Activated CD4-positive, alpha-beta memory T cell treated with anti-CD3 and anti-CD28 coated beads for 36 hours (primary cell): Measurements from ENCODE around the gene ARID5B. TPM values are rescaled to one million over a fixed set of nuclear protein-coding genes. Genes with fewer than 3 reads are reported as not detected.

Source experiments
- CTCF ChIA-PET: fragments of 350-600 bp; sonication (Branson Sonifier 250); formaldehyde crosslinking; loops from one replicate; lab custom pipeline; 2021; ENCODE audit warnings: antibody characterized with exemption, inconsistent platforms; lab: Charles Lee
- POLR2A ChIA-PET: fragments of 350-600 bp; sonication (Branson Sonifier 250); formaldehyde crosslinking; loops from one replicate; lab custom pipeline; 2021; ENCODE audit warnings: antibody characterized with exemption; lab: Charles Lee
- DNase-seq: peaks from one replicate; pipeline ENCODE4 v3.0.0-alpha.2; 2020
- H3K27ac Mint-ChIP-seq: one replicate; pipeline ENCODE4 v1.8.0; 2021; ENCODE audit warnings: mixed read lengths
- H3K27me3 Mint-ChIP-seq: one replicate; pipeline ENCODE4 v1.8.0; 2021; ENCODE audit warnings: mixed read lengths
- H3K36me3 Mint-ChIP-seq: one replicate; pipeline ENCODE4 v1.8.0; 2021; ENCODE audit warnings: mixed read lengths
- H3K4me1 Mint-ChIP-seq: one replicate; pipeline ENCODE4 v1.8.0; 2021; ENCODE audit warnings: low read depth, mixed read lengths
- H3K4me3 Mint-ChIP-seq: one replicate; pipeline ENCODE4 v1.8.0; 2021; ENCODE audit warnings: mild to moderate bottlenecking, mixed read lengths
- H3K9me3 Mint-ChIP-seq: one replicate; pipeline ENCODE4 v1.8.0; 2021; ENCODE audit warnings: mixed read lengths
- intact Hi-C: fragments of 100-400 bp; cut with micrococcal nuclease; formaldehyde crosslinking; loops from one replicate; pipeline ENCODE4 v1.15.1; 2023
- total RNA-seq, 2 experiments: library from RNA; stranded (reverse); gene quantifications; one replicate each; pipeline ENCODE4 v1.2.3, GENCODE V29; 2021

Gene ARID5B
- total RNA-seq, 2 experiments from 2014 or later = 79.4 to 79.6 TPM

DNA sequence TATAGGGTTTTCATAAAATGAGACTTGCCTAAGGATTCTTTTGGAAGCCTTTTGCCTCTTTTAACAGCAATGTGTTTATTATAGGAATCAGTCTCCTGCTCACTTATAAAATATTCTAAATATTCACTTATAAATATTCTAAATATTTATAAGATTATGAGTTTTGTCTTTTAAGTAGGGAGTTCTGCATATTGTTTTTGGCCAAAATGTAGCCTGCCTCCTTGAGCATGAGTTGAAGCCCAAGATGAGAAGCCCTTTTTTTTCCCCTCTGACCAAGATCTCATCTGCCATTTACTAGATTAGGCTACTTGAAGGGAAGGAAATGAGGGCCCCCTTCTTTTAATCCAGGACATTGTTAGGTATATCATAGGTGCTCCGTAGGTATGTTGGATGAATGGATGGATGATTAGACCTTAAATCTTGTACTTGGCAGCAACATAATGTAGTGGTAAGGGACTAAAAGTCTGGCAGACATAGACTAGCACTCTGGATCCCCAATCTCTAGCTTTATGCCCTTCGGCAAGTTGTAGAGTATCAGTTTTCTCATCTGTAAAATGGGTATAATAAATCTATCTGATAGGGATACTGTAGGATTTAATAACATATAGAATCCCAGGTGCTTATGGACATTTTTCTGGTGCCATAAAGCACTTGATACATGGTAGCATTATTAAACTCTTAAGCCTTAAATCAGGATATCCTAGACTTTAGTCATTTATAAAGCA is 59.1 kb downstream of the ARID5B start:
- ChIA-PET CTCF (interaction anchor here (0.6 to 1.3 kb wide), 5 partner anchors 8 to 284 kb away, joined by 3 to 6 read pairs (median 3); no protein-coding TSS in a partner anchor), POLR2A (interaction anchor here (1.3 to 2.7 kb wide), 3 partner anchors 28 to 89 kb away, joined by 4 to 29 read pairs (median 17); no protein-coding TSS in a partner anchor)
- peaks cover 85% of the 10 kb centered on the region for H3K4me1 Mint-ChIP-seq
- no peaks in the 10 kb centered on the region for H3K9me3 Mint-ChIP-seq
- H3K4me3 Mint-ChIP-seq = peak overlapping the region; percentile 37
- peaks cover 69% of the 10 kb centered on the region for H3K36me3 Mint-ChIP-seq
- DNase-seq = no peak
- intact Hi-C loops = loop anchor here (1.0 kb wide), 1 partner anchor 16 kb away; no protein-coding TSS in a partner anchor
- H3K27me3 Mint-ChIP-seq = no peaks in the 10 kb centered on the region
- peak overlapping the region; percentile 87 for H3K27ac Mint-ChIP-seq

DNA sequence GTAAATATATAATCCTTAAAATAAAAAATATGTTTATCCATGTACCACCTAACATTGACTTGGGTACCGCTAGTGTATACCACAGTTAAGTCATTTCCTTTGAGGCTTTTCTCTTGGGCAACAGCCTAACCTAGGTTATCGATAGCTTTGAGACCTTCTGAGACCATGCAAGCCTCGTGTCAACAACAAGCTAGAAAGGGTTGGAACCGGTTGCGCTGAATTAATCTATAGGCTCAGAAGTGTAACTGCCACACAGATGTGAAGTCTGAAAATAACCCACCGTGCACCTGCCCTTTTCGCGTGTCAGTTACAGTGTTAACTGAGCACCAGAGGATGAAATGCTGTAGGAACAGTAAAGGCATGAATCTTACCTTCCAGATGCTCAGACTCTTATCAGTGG is 59.8 kb downstream of the ARID5B start:
- Mint-ChIP-seq H3K27ac (peak overlapping the region; percentile 76), H3K4me3 (peak overlapping the region; percentile 24), H3K9me3 (no peaks in the 10 kb centered on the region), H3K4me1 (peaks cover 87% of the 10 kb centered on the region), H3K36me3 (peaks cover 65% of the 10 kb centered on the region), H3K27me3 (no peaks in the 10 kb centered on the region)
- peak; percentile 49 for DNase-seq
- intact Hi-C loops = loop anchor here (1.0 kb wide), 1 partner anchor 17 kb away; no protein-coding TSS in a partner anchor
- POLR2A ChIA-PET = interaction anchor here (1.2 to 2.8 kb wide), 6 partner anchors 17 to 93 kb away, joined by 4 to 29 read pairs (median 15); no protein-coding TSS in a partner anchor
- CTCF ChIA-PET = interaction anchor here (0.6 to 1.3 kb wide), 7 partner anchors 9 to 284 kb away, joined by 3 to 6 read pairs (median 3); no protein-coding TSS in a partner anchor

DNA sequence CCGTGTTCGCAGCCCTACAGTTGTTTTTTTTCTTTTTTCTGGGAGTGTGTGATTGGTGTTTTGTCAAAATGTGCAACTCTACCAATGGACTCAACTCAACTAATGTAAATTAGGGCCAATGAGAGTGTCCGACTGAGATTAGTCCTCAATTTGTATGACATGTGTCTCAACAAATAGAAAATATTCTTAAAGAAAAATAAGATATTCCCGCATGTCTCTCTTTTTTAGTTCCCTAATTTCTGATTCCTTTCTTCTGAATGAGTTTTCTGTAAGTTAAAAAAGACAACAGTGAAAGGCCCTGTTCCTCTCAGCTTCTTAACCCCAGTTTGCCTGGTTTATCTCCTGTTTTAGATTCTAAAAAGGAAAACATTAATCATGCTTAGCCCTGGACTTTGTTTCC is 61.5 kb downstream of the ARID5B start:
- ChIA-PET POLR2A (interaction anchor here (0.9 to 2.8 kb wide), 8 partner anchors 20 to 87 kb away, joined by 3 to 29 read pairs (median 12); no protein-coding TSS in a partner anchor), CTCF (interaction anchor here (1.2 kb wide), 1 partner anchor 60 kb away, joined by 4 read pairs; no protein-coding TSS in a partner anchor)
- Mint-ChIP-seq H3K4me3 (peak overlapping the region; percentile 44), H3K36me3 (peaks cover 69% of the 10 kb centered on the region), H3K9me3 (no peaks in the 10 kb centered on the region), H3K4me1 (peaks cover 90% of the 10 kb centered on the region), H3K27ac (peak overlapping the region; percentile 76), H3K27me3 (no peaks in the 10 kb centered on the region)
- DNase-seq = no peak
- intact Hi-C loops = loop anchor here (2.0 kb wide), 1 partner anchor 60 kb away; no protein-coding TSS in a partner anchor

- no peaks in the 10 kb centered on the region for H3K9me3 Mint-ChIP-seq
- H3K36me3 Mint-ChIP-seq = peaks cover 69% of the 10 kb centered on the region
- H3K4me1 Mint-ChIP-seq = peaks cover 90% of the 10 kb centered on the region
- DNase-seq = no peak
- POLR2A ChIA-PET = interaction anchor here (0.6 to 2.8 kb wide), 8 partner anchors 21 to 223 kb away, joined by 3 to 22 read pairs (median 4); no protein-coding TSS in a partner anchor
- no peaks in the 10 kb centered on the region for H3K27me3 Mint-ChIP-seq
- CTCF ChIA-PET = interaction anchor here (1.2 kb wide), 1 partner anchor 60 kb away, joined by 4 read pairs; no protein-coding TSS in a partner anchor
- intact Hi-C loops = loop anchor here (2.0 kb wide), 1 partner anchor 61 kb away; no protein-coding TSS in a partner anchor
- H3K27ac Mint-ChIP-seq = peak overlapping the region; percentile 76
- H3K4me3 Mint-ChIP-seq = peak overlapping the region; percentile 17
Measured at GRCh38 chr10:61963669-61964058, 62.2 kb downstream of the ARID5B start.

DNA sequence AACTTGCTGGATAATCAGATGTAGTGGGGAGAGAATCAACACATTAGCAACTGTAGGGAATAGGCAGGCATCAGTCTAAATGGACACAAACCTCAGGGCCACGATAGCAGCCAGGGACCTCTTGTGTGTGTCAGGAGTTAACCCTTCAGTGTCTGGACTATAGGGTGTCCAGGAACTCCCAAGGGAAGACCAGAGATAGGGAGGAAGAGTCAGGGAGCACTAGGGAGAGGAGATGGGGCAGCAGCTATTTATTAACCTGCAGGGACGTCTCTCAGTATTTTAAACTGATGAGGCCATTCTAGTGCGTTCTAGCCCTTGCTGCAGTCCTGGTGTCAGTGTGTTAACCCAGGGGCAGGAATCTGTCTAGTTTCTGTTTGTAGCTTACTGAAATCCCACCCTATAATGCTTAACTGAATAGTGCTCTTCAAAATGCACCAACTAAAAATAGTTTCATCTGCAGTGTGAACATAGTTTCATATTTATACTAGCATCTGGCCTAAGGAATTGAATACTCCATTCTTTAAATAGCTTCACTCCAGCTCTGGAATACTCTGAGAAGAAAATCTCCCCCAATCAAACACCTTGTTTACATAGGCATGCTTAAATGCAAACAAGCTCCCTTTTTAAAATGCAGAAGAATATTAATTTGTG is 62.7 kb downstream of the ARID5B start:
- H3K27me3 Mint-ChIP-seq = no peaks in the 10 kb centered on the region
- H3K4me3 Mint-ChIP-seq = peak overlapping the region; percentile 17
- intact Hi-C loops = no loop called here
- no peaks in the 10 kb centered on the region for H3K9me3 Mint-ChIP-seq
- CTCF ChIA-PET = interaction anchor here (1.2 to 1.3 kb wide), 2 partner anchors 24 to 61 kb away, joined by 3 to 4 read pairs; no protein-coding TSS in a partner anchor
- peaks cover 90% of the 10 kb centered on the region for H3K4me1 Mint-ChIP-seq
- H3K36me3 Mint-ChIP-seq = peaks cover 71% of the 10 kb centered on the region
- H3K27ac Mint-ChIP-seq = peak overlapping the region; percentile 76
- DNase-seq = no peak
- POLR2A ChIA-PET = interaction anchor here (0.6 to 2.8 kb wide), 7 partner anchors 24 to 222 kb away, joined by 3 to 22 read pairs (median 4); no protein-coding TSS in a partner anchor

DNA sequence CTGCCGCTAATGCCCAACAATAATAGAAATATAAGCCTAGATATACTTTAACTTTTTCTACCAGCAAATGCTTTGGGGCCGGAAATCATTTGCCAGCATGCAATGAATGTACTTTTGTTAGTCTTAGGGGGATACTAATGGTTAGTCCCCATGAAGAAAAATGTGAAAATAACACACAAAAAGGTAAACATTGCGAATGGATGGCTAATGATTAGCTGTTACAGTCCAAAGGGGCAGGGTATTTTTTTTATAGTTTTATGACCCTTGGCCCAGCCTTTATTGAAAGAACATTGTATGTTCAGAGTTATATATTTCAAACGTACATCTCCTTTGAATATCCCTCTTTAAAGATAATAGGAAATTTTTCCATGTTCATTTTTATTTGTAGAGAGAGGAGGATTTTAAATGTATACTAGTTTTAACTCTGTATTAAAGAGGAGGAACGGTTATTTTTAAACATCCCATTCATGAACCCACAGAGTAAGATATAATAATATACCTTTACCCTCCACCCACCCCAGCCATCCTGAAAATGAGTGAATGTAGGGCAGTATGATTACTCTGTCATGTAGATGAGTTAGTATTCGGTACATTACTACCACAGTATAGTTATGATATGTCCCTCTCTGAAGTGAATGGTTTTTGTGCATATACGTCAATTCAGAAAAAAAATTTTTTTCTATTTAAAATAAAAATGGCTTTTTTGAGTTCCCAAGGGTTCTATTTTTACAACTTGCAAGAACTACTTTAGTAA is 63.6 kb downstream of the ARID5B start:
- intact Hi-C loops = loop anchor here (1.0 kb wide), 5 partner anchors 22 to 218 kb away; no protein-coding TSS in a partner anchor
- no peaks in the 10 kb centered on the region for H3K27me3 Mint-ChIP-seq
- H3K4me1 Mint-ChIP-seq = peaks cover 91% of the 10 kb centered on the region
- H3K36me3 Mint-ChIP-seq = peaks cover 69% of the 10 kb centered on the region
- peak overlapping the region; percentile 23 for H3K4me3 Mint-ChIP-seq
- no peaks in the 10 kb centered on the region for H3K9me3 Mint-ChIP-seq
- peak; percentile 43 for DNase-seq
- H3K27ac Mint-ChIP-seq = peak overlapping the region; percentile 91
- CTCF ChIA-PET = interaction anchor here (1.3 kb wide), 1 partner anchor 23 kb away, joined by 3 read pairs; no protein-coding TSS in a partner anchor
- POLR2A ChIA-PET = interaction anchor here (1.7 to 2.5 kb wide), 2 partner anchors 63 to 85 kb away, joined by 5 to 16 read pairs; no protein-coding TSS in a partner anchor

GRCh38 chr10:61965703-61966395 is 64.3 kb downstream of the ARID5B start:
- POLR2A ChIA-PET = interaction anchor here (0.6 to 1.9 kb wide), 4 partner anchors 21 to 93 kb away, joined by 4 to 5 read pairs (median 4); no protein-coding TSS in a partner anchor
- peaks cover 73% of the 10 kb centered on the region for H3K36me3 Mint-ChIP-seq
- H3K9me3 Mint-ChIP-seq = no peaks in the 10 kb centered on the region
- no peaks in the 10 kb centered on the region for H3K27me3 Mint-ChIP-seq
- CTCF ChIA-PET = interaction anchor here (1.0 kb wide), 1 partner anchor 84 kb away, joined by 3 read pairs; no protein-coding TSS in a partner anchor
- DNase-seq = no peak
- intact Hi-C loops = loop anchor here (1.0 kb wide), 5 partner anchors 22 to 217 kb away; no protein-coding TSS in a partner anchor
- H3K4me1 Mint-ChIP-seq = peaks cover 93% of the 10 kb centered on the region
- peak overlapping the region; percentile 91 for H3K27ac Mint-ChIP-seq
- peak overlapping the region; percentile 23 for H3K4me3 Mint-ChIP-seq

GRCh38 chr10:61967298-61967697 is 65.8 kb downstream of the ARID5B start:
- Mint-ChIP-seq H3K36me3 (peaks cover 65% of the 10 kb centered on the region), H3K27ac (peak overlapping the region; percentile 91), H3K4me1 (peaks cover 83% of the 10 kb centered on the region), H3K9me3 (no peaks in the 10 kb centered on the region), H3K4me3 (no peak overlapping the region), H3K27me3 (no peaks in the 10 kb centered on the region)
- intact Hi-C loops = no loop called here
- DNase-seq = no peak
- CTCF ChIA-PET = no interaction called here
- POLR2A ChIA-PET = interaction anchor here (0.9 to 1.9 kb wide), 5 partner anchors 19 to 82 kb away, joined by 3 to 5 read pairs (median 4); no protein-coding TSS in a partner anchor

DNA sequence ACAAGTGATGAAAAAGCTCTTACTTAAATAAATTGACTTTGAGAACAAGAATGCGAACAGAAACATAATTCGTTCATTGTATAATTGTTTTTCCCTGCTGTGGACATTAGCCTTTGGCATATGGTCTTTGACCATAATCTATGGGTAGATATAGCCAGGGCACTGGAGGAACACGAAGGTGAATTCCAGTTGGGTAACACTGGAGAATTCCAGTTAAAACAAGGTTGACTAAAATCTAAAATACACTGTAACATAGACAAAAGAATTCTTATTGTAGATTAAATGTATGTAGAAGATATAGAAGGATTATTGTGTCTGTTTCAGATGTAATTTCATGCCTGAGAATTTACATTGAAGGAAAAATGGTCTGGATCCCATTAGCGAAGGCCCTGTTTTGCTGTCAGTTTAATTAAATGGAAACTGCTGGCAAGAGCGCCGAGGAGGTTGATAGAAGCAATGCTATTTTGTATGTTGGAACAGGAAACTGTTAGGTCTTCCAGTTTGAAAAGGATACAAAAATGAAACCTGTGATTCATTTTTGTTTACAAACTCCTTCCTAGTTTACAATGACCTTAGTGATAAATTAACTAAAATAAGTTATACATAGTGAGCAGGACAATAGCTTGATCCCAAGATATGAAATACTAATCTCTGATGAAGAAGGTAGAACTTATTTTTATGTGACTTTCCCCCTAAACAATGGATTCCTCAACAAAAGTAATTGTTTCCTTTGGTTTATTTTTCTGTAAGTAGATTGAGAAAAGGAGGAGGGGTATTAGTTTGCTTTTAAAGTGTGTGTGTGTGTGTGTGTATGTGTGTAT is 68.9 kb downstream of the ARID5B start:
- intact Hi-C loops = no loop called here
- ChIA-PET CTCF (interaction anchor here (0.7 kb wide), 1 partner anchor 42 kb away, joined by 3 read pairs; no protein-coding TSS in a partner anchor), POLR2A (no interaction called here)
- Mint-ChIP-seq H3K36me3 (peaks cover 57% of the 10 kb centered on the region), H3K4me3 (no peak overlapping the region), H3K27ac (peak overlapping the region; percentile 64), H3K9me3 (no peaks in the 10 kb centered on the region), H3K4me1 (peaks cover 82% of the 10 kb centered on the region), H3K27me3 (no peaks in the 10 kb centered on the region)
- no peak for DNase-seq

DNA sequence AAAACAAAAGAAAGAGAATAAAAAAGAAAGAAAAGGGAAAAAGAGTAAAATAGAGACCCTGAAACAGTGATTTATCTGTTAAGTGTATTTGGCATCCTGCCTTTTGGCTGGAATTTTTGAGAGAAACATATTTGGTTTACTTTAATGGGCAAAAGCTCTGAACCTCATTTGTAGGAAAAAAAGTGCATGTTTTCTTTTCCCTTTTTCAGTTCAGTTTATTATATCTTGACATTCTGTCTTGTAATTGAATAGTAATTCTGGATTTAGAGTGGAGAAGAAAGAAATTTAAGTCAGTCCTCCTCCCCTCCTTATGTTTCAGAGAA is 69.5 kb downstream of the ARID5B start:
- no peaks in the 10 kb centered on the region for H3K9me3 Mint-ChIP-seq
- ChIA-PET CTCF (no interaction called here), POLR2A (interaction anchor here (1.7 kb wide), 1 partner anchor 78 kb away, joined by 5 read pairs; no protein-coding TSS in a partner anchor)
- intact Hi-C loops = no loop called here
- H3K4me3 Mint-ChIP-seq = no peak overlapping the region
- H3K4me1 Mint-ChIP-seq = peaks cover 82% of the 10 kb centered on the region
- H3K27me3 Mint-ChIP-seq = no peaks in the 10 kb centered on the region
- peaks cover 61% of the 10 kb centered on the region for H3K36me3 Mint-ChIP-seq
- H3K27ac Mint-ChIP-seq = peak overlapping the region; percentile 64
- no peak for DNase-seq
